HG03378 (cell line): ENCODE measurements around the gene OPCML.

Experiments
- ATAC-seq: cut with Tn5 transposase; IDR thresholded peaks from one replicate; pipeline ENCODE4 v1.9.1; 2021; ENCODE audit warnings: mild to moderate bottlenecking, moderate library complexity; ENCODE audit not compliant: unreplicated experiment

The OPCML gene

DNA sequence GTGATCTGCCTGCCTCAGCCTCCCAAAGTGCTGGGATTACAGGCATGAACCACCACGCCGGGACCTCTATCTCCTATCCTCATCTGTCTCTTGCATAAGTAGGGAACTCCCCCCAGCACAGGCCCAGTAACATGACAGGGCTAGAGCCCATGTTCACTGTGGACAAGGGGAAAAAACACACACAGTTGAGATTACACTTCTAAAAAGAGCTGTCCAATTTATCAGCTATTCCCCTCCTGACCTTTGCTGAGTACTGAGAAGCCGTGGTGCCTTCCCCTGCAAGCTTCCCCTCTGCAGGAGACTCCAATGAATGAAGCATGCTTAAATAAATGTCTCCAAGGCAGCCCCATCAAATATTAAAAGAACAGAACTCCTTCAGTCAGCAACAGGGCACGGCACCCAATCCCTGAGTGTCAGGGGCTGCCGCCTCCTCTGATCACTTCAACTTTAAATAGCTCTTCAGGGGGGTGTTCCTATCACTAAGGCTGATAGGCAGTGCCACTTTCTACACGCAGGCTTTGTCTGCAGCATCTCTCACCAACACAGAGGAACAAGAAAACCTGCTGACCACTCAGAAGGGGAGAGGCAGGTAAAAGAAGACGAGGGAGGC lies 385.5 kb downstream of the OPCML start:
- no peak for ATAC-seq

DNA sequence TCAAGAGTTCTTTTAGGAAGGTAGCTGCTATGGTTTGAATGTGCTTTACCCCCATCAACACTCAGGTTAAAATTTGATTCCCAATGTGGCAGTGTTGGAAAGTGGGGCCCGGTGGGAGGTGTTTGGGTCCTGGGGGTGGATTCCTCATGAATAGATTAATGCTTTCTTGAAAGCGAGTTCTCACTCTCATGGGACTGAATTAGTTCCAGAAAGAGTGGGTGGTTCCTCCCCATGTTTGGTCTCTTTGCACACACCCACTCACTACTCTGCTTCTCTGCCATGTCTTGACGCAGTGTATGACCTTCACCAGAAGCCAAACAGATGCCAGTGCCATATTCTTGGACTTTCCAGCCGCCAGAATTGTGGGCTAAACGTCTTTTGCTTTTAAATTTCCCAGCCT lies 394.4 kb downstream of the OPCML start:
- ATAC-seq: no peak

DNA sequence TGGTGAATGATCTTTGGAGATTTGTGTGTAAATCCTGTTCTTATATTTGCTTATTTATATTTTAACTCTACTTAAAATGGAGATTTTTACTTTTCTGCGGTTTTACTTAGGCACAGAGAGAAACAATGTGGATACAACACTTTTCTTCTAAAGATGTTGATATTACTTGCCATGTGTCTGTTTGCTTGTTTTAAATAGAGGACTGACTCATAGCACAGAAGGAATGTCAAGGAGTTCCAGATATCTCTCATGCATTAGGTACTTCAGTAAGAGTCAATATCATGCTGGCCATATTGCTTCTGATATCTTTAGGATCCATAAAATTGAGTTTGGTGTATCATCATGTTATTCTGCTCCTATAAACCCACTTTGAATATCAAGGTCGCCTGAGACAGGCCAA lies 395.0 kb downstream of the OPCML start:
- ATAC-seq: no peak

DNA sequence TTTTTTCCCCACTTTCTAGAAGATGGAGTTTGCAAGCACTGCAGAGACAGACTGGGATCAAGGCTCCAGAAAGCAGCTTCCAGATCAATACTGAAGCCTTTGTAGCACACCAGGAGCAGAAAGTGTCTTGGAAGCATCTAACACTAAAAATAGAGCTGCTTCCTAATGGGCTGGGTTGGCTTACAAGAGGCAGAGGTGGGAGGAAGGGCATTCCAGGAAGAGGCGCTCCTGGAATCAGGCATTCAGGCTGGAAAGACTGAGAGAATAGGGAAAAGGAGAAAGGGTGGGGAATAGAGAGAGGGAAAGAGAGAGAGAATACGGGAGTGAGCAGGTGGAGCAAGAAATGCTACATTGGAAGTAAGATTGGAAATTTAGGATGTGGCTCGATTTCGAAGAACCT lies 395.9 kb downstream of the OPCML start:
- ATAC-seq: no peak

DNA sequence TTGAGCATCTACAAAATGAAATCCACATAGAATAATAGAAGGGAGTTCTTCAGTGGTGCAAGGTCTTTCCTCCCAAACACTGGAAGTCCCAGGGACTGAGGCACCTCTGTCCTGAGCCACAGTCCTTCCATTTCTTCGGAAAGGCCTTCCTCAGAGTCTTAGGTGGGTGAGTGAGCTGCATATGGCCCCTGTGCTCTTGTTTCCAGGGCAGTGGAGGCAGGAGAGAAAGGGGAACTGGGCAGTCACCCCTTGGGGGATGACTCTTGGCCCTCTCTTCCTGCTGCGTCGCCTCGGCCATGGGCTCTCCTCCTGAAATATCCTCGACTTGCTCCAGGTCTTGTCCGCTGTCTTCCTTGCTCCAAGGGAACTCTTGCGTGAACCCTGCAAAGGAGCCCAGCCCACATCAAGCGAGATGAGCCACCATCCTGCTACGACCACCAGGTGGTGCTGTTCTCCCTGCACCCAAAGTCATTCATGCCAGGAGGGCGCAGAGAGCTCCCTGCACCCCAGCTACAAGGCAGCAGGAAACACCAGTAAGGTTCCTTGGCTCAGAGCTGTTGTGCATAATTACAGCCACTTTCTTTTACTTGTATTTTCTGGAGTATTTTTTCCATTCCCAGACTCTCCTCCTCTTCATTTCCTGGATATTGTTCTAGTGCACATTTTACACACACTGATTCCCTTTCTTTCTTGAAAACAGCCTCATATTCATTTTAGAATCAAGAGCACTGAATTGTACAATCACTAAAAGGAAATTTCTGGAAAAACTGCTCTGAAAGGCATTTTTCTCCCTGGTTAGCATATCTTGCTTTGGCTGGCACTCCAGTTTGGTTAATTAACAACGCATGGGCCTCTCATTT lies 397.8 kb downstream of the OPCML start:
- ATAC-seq: peak; percentile 96

DNA sequence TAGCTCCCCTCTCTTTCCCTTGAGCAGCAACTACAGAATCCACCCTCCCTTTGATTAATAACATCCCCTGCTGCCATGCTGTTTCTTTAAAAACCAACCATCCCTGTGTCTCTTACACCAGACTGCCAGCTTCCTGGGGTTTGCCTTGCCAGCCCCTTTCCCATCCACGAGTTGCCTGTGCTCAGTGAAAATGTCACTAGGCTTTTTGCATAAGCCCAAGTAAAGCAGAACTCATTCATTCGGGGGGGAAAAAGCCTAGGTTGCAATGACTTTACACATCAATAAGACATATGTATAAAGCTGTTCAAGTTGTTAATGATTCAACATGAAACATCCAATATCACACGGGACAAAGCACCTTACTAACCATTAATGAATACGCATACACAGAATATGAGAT lies 398.7 kb downstream of the OPCML start:
- ATAC-seq: no peak

DNA sequence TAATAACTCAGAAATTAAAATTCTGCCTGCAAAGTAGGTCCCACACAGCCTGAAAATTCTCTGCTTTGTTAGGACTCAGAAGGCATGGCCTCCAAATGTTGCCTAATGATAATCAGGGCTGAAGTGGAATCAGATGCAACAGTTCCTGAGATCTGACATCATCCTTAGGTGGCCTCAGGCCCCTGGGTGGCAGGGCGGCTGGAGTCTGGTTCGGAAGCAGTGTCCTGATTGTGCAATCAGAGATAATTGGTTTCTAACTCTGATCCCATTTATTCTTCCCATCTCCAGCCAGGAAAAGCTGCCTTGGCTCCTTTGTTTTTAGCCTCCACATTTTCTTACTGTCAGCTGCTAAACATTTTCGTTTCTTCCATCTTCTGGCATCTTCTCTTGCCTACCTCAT lies 399.3 kb downstream of the OPCML start:
- no peak for ATAC-seq

DNA sequence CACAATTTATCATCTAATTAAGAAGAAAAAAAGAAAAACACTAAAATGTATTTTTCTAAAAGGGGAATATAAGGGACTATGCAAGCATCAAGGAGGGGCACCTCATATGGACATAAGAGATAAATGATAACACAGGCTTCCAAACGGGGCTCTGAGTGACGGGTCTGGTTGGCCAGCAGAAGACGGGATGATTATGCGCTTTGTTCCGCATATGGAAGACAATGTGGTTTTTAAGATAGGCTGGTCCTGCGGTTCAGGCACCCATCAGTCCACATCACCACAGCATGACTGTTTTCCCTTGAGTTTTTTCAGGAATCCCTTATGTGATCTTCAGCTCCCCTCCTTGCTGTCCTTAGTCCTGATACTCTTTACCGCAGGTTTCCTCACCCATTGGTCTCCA lies 404.6 kb downstream of the OPCML start:
- no peak for ATAC-seq

DNA sequence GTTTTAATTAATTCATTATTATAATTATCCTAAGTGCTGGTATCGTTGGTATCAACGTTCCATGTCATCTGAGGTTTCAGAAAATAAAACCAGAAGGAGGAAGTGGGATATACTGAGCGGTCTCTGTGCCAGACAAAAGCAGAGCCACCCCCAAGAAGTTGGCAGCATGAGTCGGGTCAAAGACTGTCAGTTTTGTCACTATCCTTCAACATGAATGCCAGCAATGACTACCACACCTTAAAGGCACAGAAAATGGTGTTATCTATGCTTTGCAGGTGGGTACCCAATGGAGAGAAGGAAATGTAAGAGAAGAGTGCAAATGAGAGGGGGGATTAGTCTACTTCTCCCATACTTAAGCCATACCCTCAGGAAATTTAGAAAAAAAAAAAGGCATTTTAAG lies 408.5 kb downstream of the OPCML start:
- ATAC-seq: no peak

DNA sequence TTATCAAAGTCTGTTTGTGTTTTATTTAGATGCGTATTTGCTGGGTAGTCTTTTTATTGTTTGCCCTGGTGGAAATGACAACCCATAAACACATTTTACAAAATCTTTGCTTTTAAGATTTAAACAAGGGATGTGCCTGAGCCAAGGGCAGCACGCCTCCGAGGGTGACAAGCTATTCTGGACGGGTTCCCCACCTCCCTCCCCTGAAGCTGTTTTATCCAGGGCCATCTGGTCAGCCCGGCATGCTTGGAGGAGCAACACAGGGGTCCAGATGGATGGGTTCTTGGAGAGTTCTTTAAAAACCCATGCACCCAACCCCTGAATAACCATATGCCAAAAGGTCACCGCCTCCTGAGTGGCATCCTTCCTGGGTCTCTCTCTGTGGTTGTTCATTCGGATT lies 408.9 kb downstream of the OPCML start:
- ATAC-seq: no peak

DNA sequence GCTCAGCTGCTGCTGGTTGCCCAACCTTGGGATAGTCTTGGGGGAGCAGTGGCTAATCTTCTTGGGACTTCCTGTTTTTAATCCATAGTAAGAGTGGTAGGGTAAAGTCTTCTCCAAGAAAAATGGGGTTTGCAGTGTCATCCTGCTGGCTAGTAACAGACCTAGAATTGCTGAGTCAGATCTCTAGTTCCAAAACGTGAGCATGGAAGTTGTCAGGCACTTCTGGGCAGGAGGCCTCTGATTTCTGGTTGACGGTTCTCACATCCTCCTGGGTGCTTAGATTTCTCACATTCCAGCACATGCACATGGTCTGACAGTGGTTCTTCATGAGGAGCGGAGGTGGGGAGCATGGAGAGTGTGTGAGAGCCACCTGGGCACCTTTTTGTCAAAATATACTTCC lies 410.0 kb downstream of the OPCML start:
- ATAC-seq: no peak

DNA sequence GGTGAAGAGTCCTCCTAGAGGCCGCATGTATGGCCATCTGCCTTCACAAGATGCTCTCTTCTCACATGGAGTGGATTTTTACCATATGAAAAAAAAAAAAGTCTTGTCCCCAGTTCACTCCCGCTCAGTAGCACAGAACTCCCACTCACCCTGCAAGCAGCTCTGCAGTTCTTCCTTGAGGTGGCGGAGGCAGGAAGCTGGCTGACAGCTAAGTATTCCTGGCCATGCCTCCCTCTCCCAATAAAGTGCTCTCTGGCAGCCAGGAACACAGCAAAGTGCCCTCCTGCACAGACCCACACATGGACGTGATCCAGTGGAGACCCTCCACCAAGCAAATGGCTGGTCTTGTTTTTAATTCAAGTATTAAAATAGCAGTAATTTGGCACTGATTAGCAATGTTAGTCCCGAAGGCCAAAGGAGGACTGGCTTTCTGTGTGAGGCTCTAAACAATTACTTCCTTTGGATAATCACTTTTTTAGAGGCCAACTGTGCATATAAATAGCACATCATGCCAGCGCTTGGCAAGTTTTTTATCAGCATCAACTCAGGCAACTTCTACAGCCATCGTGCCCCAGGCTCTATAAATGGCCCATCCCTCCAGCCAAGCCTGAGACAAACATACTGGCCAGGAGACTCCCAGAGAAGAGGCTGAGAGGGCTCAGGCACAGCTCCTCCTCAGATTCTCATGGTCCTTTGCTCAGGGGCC lies 413.6 kb downstream of the OPCML start:
- ATAC-seq: no peak

DNA sequence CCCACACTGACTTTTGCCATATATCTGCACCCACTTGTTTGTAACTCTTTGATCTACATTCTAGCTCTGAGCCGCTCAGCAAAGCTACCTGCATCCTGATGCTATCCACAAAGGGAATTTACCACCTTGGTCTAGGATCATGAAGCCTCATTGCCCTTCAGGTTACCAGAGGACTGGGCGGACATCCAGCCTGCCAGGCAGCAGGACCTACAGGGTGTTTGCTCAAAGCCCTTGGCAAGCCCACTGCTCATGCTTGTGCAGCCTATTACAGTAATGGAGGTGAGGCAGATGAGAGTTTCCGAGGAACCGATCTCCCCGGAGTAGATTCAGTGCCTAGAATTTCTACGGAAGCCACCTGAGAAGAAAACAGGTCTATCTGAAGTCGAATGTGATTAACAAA lies 417.2 kb downstream of the OPCML start:
- no peak for ATAC-seq

DNA sequence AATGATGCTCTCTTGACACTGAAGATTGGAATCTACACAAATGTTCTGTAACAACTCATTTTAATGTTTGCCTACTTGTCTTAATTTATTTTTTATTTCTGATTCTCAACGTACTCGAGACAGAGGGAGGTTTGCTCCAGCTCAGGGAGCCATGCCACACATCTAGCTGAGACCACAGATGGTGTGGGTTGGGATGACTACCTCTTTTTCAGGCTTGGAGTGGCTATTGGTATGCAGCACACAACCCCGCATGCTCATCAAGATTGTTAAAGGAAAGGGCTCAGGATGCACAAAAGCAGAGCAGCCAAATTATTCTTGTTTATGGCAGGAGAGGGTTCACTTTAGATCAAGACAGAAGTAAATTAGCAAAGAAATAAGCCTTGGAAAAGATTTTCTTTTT lies 424.5 kb downstream of the OPCML start:
- no peak for ATAC-seq

DNA sequence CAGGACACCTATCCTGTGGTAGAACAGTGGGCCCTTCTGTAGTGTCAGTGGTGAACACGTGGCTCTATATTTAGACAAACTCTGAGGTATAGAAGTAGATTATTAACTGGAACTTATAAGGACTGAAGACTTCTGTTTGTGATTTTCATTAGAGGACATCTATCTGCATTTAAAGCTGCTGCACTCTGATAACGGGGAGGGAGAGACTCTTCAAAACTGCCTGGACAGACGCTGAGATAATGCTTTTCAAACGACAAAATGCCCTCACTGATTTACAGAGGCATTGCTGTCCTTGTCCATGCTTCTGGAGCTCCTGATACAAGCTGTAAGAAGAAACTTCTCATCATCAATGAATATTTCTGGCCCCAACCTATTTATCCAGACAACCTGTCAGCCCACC lies 425.2 kb downstream of the OPCML start:
- no peak for ATAC-seq

DNA sequence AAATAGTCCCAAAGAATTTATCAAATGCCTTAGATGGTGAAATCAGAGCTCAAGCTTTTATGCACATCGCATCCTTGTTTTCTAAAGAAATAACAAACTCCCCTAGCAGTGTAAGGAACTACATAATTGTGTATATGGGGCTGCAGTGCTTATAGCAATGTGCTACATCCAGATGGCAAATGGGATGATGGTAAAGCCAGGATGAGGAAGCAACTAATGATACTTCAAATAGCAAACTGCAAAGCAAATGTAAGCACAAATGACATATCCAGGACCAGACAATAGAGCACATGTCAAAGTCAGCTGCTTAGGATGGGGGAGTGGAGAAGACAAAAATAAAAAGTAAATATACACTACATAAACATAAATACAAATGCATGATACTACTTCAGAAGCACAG lies 425.9 kb downstream of the OPCML start:
- no peak for ATAC-seq

DNA sequence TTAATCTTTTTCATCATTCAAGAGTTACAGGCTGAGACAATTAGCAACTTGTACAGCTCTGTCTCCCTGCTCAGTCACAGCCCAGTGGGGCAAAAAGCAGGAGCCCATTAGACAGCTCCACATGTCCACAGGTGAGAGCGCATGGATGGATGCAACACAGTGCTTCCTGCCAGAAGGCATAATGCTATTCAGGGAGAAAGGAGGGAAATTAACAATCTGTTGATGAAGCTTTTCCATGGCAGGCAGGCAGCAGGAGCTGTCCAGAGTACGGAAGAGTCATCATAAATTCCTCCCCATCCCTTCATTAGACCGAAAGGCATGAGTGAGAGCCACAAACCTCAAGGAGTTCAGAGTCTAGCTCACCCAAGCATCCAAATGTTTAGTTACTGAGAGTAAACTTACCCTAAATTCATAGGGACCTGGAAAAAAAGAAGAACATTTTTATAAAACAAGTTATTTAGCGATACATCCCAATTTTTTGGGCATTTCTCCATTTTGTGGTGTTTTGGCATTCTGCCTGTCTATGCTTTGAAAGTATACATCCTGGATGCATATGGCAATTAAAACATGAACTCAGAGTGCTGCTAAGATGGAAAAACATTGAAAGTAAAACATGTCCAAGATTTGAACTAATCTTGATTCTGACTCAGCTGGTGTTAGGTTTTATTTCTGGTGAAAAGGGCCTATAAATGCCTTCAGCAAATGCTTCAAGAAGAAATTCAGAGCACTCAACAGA lies 428.1 kb downstream of the OPCML start:
- ATAC-seq: no peak

DNA sequence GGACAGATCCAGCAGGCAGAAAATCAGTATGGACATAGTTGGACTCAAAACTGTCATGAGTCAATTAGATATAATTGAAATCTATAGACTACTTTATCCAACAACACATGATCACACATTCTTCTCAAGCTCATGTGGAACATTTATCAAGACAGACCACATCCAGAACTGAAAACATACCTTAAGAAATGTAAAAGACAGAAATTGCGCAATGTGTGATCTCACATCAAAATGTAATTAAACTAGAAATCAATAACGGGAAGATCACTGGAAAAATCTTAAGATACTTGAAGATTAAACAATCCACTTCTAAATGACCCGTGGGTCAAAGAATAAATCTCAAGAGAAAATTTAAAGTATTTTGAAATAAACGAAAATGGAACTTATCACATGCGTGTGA lies 435.3 kb downstream of the OPCML start:
- ATAC-seq: no peak

DNA sequence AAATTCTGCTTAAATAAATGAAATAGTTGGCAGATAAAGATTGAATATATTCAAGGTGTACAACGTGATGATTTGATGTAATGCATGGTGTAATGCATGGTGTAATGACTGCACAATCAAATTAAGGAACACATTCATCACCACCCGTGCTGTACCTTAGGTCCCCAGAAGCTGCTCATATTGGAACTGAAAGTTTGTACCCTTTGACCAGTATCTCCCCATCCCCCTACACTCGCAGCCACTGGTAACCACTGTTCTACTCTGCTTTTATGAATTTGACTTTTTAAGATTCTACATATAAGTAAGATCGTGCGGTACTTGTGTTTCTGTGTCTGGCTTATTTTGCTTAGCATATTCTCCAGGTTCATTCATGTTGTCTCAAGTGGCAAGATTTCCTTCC lies 445.8 kb downstream of the OPCML start:
- no peak for ATAC-seq

DNA sequence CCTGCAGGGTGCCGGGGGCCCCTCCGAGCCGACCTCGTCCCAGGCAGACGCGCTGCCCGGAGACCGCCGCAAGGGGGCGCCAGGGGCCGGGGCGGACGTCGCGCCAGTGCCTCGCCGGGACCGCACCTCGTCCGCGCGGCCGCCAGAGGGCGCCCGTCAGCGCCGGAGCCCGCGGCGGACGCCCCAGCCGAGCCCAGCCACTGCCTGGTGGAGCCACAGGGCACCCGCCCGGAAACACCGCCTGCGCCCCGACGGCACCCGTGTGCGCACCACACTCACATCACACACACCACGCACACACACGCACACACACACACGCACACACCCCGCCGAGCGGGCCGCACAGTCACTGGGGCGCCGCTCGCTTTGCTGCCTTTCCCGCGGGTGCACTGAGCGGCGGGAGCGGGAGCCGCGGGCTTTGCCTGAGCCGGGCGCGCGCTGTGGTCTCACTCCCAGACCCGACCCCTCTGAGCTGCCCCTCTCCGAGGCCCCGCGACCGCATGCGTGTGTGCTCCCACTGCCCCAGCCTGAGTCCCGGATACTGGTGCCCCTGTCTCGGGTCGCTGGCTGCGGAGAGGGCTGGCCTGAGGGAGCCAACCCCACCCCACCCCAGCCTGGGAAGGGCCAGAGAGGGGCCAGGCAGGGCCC lies 449.3 kb downstream of the OPCML start:
- ATAC-seq: peak; percentile 43

DNA sequence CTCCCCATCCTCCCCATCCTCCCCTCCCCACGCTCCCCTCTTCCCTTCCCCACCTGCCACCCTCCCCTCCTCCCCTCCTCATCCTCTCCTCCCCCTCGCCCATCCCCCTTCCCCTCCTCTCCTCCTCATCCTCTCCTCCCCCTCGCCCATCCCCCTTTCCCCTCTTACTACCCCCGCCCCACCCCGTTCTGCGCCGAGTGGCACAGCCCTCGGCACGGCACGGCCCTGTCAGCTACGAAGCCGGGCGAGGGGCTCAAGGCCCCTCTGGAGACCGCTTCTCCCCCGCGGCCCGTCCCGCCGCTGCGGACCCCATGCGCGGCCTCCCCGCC lies 449.9 kb downstream of the OPCML start:
- no peak for ATAC-seq
